Activated CD8-positive, alpha-beta memory T cell treated with anti-CD3 and anti-CD28 coated beads, Interleukin-2, amount 50 U/mL, for 4 hours (primary cell): ENCODE data around the gene THAP2.
A peak's percentile ranks its signal among the peaks of the same experiment; 100 is the strongest.

Experiments
- DNase-seq: peaks from one replicate; pipeline ENCODE4 v3.0.0-alpha.2; 2020

The THAP2 gene

DNA sequence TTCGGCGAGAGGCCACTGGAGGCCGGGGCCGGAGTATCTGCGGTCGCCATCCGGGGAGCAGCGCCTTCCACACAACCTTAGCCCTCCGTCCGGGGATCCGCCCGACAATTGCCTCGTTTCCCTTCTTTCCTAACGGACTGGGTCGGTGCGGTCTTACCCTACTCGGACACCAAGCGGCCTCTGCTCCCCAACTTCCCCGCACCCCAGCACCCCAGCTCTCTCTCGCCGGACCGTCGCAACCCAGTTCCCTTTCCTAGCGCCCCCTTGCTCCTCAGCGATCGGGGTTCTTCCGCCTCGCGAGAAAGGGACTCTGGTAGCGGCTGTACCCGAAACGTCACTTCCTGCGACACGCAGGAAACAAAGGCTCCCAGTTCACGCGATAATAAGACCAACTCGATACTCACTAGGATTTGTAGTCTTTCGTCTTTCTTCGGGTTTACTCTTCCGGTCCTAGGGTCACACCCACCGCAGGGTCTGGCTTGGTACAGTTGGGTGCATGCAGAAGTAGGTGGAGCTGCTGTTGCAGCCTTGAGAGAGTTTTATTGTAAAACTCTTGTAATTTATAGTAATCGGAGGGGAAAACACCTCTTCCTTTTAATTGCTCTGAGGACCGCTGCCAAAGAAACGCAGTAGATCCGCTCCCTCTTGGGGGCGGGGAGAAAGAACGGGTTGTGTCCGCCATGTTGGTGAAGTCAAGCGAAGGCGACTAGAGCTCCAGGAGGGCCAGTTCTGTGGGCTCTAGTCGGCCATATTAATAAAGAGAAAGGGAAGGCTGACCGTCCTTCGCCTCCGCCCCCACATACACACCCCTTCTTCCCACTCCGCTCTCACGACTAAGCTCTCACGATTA is at the start of gene THAP2, which contains the start of gene ZFC3H1:
THAP2 (plus strand) TSS at position 741 of the 850 bp plus-strand sequence. CDS start 209 bp downstream, outside the sequence.
ZFC3H1 (minus strand) TSS at position 288 of the 850 bp plus-strand sequence; CDS start at position 50, 238 bp downstream.
- peak; percentile 86 for DNase-seq

DNA sequence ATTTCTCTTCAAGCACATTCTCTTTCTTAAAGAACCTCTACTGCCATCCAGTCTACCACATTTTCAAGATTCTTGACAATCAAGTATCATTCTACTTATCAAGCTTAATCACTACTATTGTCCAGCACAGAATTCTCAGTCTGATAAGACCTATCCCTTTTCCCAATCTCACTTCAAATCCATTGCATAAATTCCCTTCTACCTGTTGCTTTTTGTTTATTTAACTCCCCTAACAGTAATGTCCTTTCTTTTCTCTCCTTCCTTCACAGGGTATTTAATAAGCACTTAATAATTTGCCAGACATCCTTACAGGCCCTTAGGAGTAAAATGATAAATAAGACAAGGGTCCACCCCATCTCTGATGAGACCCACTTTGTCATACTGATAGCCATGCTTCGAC is 42.2 kb upstream of the THAP2 start:
- DNase-seq = no peak

GRCh38 chr12:71625476-71625875 is 38.6 kb upstream of the THAP2 start:
- DNase-seq = no peak

DNA sequence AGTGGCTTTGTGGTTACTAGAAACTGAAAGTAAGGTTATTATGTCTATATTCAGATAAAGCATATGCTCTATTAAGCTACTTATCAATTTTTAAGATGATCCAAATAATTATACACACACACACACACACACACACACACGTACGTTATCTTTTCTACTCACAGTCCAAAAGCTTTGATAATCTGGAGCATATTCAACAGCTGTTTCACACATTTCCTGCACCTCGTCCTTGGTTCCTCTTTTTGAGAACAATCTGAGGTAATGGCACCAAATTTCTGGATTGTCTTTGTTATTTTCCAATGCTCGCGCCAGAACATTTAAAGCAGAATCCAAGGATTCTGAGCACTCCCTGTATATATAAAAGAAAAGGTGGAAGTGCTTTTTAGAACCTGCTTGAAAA is 38.0 kb upstream of the THAP2 start:
- DNase-seq = no peak

- no peak for DNase-seq
Observed at GRCh38 chr12:71626768-71627167, 37.3 kb upstream of the THAP2 start.

- DNase-seq = no peak
Observed at GRCh38 chr12:71627438-71628002, 36.6 kb upstream of the THAP2 start.

DNA sequence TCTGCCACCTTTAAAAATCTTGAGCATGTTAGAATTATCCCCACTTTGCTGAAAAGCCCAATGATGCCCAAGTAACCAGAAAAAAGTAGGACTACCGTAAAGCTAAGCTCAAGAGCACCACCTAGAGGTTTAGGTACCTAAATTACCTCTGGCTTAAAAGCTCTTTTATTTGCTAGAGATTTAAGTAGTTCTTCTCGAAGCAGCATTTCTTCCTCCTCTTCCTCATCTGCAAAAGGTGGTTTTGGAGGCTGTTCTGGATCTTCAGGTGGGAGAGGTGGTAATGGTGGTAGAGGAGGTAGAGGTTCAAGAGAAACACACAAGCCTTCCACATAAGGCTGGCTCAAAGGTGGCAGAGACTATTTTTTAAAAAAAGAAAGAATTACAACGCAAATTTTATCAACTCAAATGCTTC is 27.4 kb upstream of the THAP2 start:
- DNase-seq = no peak

- DNase-seq = no peak
Observed at GRCh38 chr12:71638499-71638898, 25.6 kb upstream of the THAP2 start.

GRCh38 chr12:71639341-71639760 is 24.8 kb upstream of the THAP2 start:
- DNase-seq = no peak

GRCh38 chr12:71640316-71640715 is 23.8 kb upstream of the THAP2 start:
- DNase-seq = no peak

GRCh38 chr12:71641390-71641789 is 22.7 kb upstream of the THAP2 start:
- no peak for DNase-seq

DNA sequence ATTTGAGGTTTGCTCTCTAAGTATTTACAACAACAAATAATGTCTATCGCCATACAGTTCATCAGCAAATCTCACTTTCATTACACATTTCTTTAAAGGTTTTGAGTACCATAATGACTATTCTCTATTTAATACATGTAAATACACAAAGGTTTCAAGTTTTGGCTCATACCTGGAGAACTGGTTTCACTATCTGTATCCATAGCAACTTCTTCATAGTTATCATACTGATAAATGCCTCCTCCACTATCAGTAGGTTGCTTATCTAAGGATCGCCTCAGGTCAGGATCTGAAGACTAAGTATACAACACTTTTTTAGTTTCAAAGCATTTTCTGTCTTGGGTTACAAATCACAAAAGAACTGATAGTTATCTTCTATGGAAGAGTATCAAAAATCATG is 21.8 kb upstream of the THAP2 start:
- no peak for DNase-seq

GRCh38 chr12:71645268-71645667 is 18.8 kb upstream of the THAP2 start:
- DNase-seq = no peak

DNA sequence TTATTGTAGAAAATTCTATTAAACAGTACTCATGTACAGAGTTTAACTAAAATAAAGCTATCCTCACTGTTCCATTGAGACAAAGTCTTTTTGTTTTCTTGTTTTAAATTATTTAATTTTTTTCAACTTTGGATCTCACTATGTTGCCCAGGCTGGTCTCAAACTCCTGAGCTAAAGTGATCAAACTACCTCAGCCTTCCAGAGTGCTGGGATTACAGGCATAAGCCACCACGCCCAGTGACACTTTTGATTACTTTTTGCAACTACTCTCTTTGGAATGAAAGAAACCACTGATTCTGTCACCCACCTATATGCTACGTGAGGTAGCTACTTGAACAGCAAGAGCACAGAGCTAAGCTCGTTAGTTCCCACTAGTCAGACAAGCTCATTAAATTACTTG is 17.6 kb upstream of the THAP2 start:
- DNase-seq = no peak

- DNase-seq = no peak
Observed at GRCh38 chr12:71648537-71648936, 15.6 kb upstream of the THAP2 start.

DNA sequence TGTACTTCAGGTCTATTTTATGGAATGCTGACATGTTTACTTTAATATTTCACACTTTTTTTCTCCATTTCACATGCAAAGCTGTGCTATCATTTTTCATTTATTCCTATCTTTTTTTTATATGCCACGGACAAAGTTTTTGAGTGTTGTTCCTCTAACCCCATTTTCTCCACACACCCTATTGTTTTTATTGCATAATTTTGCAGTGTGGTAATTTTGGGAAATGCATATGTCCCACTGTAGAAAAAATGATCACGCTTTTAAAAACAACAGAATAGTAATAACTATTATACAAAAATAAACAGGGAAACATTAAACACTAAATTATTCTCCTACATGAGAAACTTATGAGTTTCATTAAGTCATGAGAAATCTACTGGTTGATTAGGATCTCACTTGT is 14.7 kb upstream of the THAP2 start:
- DNase-seq = no peak

GRCh38 chr12:71652656-71653055 is 11.4 kb upstream of the THAP2 start:
- DNase-seq = no peak

DNA sequence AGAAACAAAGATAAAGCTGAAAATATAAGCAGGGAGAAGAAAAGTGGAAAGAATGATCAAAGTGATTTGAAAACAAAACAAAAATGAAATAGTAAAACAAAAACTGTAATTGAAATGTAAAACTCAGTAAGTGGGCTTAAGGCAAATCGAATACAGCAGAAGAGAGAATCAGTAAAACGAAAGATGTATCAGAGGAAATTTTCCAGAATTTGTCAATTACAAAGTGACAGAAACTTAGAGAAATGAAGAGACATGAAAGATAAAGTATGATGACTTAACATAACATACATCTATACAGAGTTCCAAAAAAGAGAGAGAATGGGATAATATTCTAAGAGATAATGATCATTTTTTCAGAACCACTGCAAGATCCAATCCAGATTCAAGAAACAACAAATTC is 11.0 kb upstream of the THAP2 start:
- no peak for DNase-seq

DNA sequence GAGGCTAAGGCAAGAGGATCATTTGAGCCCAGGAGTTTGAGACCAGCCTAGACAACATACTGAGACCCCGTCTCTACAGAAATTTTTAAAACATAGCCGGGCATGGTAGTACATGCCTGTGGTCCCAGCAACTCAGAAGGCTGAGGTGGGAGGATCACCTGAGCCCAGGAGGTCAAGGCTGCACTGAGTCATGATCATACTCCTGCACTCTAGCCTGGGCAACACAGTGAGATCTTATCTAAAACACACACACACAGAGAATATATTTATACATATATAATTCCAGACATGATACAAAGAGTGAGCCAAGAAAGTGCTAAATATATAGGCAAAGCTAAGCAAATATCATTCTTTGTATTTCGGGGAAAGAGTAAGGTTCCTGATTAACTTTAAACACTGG is 9.9 kb upstream of the THAP2 start:
- DNase-seq = no peak

DNA sequence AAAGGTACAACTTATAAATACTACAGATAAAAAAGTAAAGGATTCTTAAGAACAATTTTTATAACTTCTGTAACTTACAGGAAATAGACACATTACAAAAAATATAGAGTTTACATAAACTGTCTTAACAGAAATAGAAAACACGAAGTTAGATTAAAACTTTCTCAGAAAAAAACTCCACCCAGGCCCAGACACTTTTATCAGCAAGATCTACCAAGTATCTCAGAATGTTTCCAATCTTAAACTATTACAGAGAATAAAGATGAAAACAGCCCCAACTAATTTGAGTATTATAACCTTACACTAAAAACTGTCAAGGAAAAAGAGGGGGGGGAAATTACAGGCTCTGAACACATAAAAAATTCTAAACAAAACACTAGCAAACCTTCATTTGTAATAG is 8.6 kb upstream of the THAP2 start:
- no peak for DNase-seq

GRCh38 chr12:71655907-71656306 is 8.2 kb upstream of the THAP2 start:
- no peak for DNase-seq

- no peak for DNase-seq
Observed at GRCh38 chr12:71656740-71657139, 7.4 kb upstream of the THAP2 start.

- no peak for DNase-seq
Observed at GRCh38 chr12:71661977-71662530, 2.0 kb upstream of the THAP2 start.
